Left hindlimb (tissue), 1 donor: ENCODE results near the gene STT3B.
"Not testable (repeated sequence)": the region's sequence is repeated elsewhere in the genome, so short reads cannot be mapped to it uniquely, and the experiment has no call there.

ENCODE experiments used
- DNase-seq: peaks from one replicate; pipeline ENCODE4 v3.0.0-alpha.2; 2018

Gene STT3B

GRCh38 chr3:31532587-31533168, at the start of gene STT3B:
Gene STT3B (plus strand): TSS chr3:31532925. CDS start chr3:31532999, 74 bp downstream.
- DNase-seq = no peak

GRCh38 chr3:31483776-31484175, 48.9 kb upstream of the STT3B start:
- DNase-seq = no peak

DNA sequence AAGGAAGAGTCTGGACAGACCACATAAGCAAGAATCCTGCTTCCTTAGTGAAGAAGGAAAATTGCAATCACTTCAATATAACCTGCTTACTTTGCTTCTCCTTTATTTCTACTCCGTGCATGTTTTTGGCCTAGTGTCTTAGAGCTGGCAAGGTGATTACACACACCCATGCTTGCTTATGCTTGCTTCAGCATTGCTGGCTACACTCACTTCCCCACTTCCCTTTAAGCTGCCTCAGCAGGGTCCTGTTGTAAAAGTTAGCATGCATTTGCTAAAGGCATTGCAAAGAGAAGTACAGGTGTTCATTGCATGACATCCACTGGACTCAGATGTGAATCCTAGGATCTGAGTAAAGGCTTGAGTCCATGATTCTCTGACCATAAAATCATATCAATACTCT, 47.5 kb upstream of the STT3B start:
- no peak for DNase-seq

GRCh38 chr3:31486865-31487533, 45.7 kb upstream of the STT3B start:
- no peak for DNase-seq

DNA sequence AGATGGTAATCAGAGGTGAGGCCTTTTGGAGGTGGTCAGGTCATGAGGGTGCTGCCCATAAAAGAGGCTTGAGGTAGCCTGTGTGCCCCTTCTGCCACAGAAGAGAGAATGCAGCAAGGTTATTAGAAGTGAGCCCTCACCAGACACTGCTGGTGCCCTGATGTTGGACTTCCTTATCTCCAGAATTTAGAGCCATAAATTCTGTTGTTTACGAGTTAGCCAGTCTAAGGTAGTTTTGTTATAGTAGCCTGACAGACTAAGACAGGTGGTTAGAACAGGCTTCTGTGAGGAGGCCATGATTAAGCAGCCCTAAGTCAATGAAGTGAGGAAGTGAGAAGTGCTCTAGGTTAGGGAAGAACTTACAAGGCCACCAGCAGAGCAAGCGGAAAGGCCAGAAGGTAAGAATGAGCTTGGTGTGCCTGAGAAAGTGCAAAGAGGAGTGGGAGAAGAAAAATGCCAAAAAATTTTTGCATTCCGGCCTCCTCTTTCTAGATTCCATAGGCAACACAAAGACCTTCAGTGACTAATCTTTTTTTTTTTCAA, 44.2 kb upstream of the STT3B start:
- DNase-seq = no peak

DNA sequence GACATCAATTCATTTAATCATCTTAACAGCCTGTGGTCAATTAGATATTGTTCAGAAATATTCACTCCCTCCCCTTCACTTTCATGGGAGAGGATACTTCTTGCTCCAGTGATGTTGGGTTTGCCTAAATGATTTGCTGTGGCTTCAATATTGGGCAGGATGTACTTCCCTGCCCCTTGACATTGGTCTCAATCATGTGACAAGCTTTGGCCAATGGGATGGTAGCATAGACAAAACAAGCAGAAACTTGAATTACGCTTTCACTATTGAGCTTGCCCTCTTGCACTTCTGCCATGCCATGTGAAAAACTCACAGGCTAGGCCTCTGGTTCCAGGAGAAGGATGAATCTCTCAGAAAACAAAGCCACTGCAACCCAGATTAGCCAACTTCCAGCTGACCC, 42.2 kb upstream of the STT3B start:
- DNase-seq = no peak

GRCh38 chr3:31491660-31492059, 41.1 kb upstream of the STT3B start:
- DNase-seq = no peak

GRCh38 chr3:31493149-31493548, 39.6 kb upstream of the STT3B start:
- DNase-seq = no peak

- DNase-seq = no peak
Observed at GRCh38 chr3:31495971-31496665, 36.6 kb upstream of the STT3B start.

GRCh38 chr3:31498791-31499190, 33.9 kb upstream of the STT3B start:
- DNase-seq = no peak

DNA sequence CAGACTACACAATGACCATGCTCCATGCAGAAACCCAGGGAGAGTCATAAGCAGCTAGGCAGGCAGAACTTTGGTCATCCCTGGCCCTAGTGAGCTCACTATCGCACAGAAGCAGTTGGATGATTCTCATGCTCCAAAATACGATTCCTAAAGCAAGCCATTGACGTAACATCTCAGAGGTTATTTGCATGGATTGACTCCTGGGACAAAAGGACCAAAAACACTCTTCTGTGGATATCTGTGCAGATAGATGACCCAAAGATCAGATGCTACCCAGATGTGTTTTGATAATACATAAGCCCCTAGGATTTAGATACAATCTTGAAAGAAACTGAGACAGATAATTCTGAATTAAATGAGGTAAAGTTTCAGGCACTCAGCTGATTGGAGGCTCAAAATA, 33.4 kb upstream of the STT3B start:
- DNase-seq = no peak

DNA sequence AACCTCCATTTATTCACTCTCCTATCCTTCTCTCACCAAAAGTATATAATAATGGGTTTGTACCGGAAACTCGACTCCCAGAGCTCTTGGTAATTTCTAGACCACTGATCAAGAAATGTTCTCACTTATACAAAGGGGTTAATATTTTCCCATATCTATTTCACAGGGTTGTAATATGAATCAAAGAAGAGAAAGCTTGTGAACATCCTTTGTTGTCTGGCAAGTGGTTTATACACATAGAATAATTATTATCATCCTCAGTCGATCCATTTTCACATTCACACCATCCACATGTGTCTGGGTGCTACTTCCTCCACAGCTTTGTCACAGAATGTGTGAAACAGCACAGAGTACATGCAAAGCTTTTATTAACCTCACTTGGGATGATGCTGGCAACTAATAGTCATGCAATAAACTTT, 29.9 kb upstream of the STT3B start:
- no peak for DNase-seq

DNA sequence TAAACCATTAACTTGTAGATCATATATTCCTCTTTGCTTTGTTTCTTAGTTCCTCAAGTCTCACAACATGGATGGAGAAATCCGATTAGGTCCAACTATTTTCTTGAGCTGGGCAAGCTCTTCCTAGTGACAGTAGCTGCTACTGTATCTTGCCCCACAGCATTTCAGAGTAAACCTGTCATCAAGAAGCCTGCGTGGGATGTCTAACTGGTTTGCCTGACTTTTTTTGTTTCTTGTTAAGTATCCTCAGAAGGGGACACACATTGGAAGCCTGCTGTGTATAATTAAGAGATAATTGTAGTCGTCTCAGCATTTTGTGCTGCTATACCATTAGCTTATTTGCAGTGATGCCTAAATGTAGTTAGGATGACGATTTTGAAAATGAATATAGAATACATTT, 29.3 kb upstream of the STT3B start:
- no peak for DNase-seq

- DNase-seq = no peak
Observed at GRCh38 chr3:31504230-31504629, 28.5 kb upstream of the STT3B start.

GRCh38 chr3:31505371-31506048, 27.2 kb upstream of the STT3B start:
- DNase-seq = no peak

DNA sequence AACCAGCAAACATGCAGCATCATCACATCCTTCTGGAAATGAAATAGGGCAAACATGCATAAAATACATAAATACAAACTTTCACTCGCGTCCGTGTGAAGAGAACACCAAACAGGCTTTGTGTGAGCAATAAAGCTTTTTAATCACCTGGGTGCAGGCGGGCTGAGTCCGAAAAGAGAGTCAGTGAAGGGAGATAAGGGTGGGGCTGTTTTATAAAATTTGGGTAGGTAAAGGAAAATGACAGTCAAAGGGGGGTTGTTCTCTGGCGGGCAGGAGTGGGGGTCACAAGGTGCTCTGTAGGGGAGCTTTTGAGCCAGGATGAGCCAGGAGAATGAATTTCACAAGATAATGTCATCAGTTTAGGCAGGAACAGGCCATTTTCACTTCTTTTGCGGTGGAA, 26.2 kb upstream of the STT3B start:
- DNase-seq = not testable (repeated sequence)

DNA sequence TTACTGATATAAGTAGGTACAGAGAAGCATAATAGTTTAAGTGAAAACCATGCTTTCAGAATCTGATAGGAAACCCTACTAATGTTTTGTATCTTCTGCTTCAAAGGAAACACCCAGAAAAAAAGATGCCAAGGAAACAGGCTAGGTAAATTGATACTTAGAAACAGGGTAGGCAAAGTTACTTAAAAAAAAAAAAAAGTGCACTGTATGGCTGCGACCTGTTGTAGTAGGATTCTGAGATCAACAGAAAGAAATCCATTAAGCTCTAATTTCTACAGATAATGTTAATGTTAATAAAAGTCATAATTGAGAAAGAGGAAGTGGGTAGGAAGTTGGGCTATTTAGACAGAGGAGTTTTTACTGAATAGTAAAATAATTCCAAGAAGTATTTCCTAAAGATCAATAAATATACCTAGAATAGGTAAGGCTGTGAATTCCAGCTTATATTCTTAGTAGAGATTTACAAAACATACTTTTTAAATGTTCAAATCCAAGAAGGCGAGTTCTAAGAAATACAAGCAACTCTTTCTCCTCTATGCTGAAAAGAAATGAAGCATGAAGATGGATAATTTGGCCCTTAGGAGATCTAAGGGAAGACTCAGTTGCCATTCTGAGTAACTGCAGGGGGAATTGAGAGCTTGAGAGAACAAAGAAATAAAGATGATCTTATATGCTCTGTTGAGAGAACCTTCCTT, 24.1 kb upstream of the STT3B start:
- no peak for DNase-seq

DNA sequence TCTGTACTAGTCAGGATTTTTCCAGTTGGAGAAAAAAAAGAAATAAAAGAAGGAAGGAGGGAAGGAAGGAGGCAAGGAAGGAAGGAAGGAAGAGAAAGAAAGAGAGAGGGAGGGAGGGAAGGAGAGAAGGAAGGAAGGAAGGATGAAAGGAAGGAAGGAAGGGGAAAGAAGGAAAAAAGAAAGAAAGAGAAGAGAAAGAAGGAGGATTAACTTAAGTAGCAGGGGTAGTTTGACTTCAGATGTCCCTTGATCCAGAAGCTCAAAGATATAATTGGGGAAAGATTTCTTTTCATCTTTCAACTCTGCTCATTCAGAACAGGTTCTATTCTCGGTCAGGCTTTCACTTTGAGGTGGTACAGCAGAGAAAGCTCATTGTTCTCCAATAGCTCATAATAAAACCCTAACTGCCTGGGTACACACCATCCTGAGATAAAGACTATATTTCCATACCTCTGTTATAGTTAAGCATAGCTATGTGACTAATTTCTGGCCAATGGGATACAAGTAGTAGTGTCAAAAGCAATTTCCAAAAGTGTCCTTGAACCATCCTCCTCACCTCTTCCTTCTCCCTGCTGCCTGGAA, 23.5 kb upstream of the STT3B start:
- DNase-seq = no peak

DNA sequence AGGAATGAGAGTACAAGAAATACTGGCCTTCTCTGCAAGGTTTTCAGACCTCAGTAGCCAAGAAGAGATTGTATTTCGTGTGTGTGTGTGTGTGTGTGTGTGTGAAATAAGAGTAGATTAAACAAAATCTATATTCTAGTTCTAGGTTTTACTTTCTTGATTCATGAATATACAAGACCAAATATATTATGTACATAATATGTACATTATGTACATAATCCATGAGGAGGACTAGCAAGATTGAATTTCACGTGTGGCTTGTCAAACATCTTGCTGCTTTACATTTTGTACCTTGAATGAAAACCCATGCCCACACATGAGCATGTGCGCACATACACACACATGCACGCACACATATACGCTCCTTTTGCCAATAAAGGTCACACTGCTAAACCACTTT, 18.2 kb upstream of the STT3B start:
- DNase-seq = no peak

- DNase-seq = no peak
Observed at GRCh38 chr3:31515486-31516284, 17.0 kb upstream of the STT3B start.

- no peak for DNase-seq
Observed at GRCh38 chr3:31516757-31517156, 16.0 kb upstream of the STT3B start.

- no peak for DNase-seq
Observed at GRCh38 chr3:31521468-31521867, 11.3 kb upstream of the STT3B start.
